Stimulated activated CD4-positive, alpha-beta T cell treated with anti-CD3 and anti-CD28 coated beads, Interleukin-12 subunit alpha, Interleukin-12 subunit beta, amount 100 ng/mL, for 48 hours (primary cell): ENCODE measurements around the gene CREG1.
A peak's percentile ranks its signal among the peaks of the same experiment; 100 is the strongest.

Experiments
- DNase-seq, 3 donors: peaks; one replicate each; pipeline ENCODE4 v3.0.0-alpha.2; 2020; ENCODE audit warnings: low read depth in 2 of 3, low spot score in 1 of 3

The CREG1 gene

GRCh38 chr1:167532964-167533824 lies 20.4 kb downstream of the CREG1 start:
- no peak for DNase-seq

- DNase-seq, result no peak
These were observed 21.2 kb downstream of the CREG1 start for GRCh38 chr1:167532375-167532774.

GRCh38 chr1:167529829-167530474 lies 23.6 kb downstream of the CREG1 start:
- no peak for DNase-seq

GRCh38 chr1:167528057-167528728 lies 25.4 kb downstream of the CREG1 start:
- DNase-seq, result no peak

- DNase-seq, result no peak
These were observed 26.7 kb downstream of the CREG1 start for GRCh38 chr1:167526667-167527383.

GRCh38 chr1:167524651-167525050 lies 28.9 kb downstream of the CREG1 start:
- no peak for DNase-seq

GRCh38 chr1:167522246-167522645 lies 31.3 kb downstream of the CREG1 start:
- no peak for DNase-seq

- no peak for DNase-seq
These were observed 32.8 kb downstream of the CREG1 start for GRCh38 chr1:167520711-167521206.

- DNase-seq, result peak in 2 of 3 donors; percentile 51 to 55
These were observed 35.2 kb downstream of the CREG1 start, which contains the start of gene CD247 for GRCh38 chr1:167518331-167518700. Gene CD247 (minus strand): TSS chr1:167518529. CDS start chr1:167518465, 64 bp downstream.

- peak; percentile 90 to 91 (median 91) for DNase-seq
These were observed 35.8 kb downstream of the CREG1 start for GRCh38 chr1:167517535-167518330.

- no peak for DNase-seq
These were observed 36.9 kb downstream of the CREG1 start for GRCh38 chr1:167516404-167517388.

GRCh38 chr1:167515893-167516321 lies 37.7 kb downstream of the CREG1 start:
- DNase-seq, result no peak

GRCh38 chr1:167515461-167515860 lies 38.1 kb downstream of the CREG1 start:
- no peak for DNase-seq

- DNase-seq, result no peak
These were observed 39.3 kb downstream of the CREG1 start for GRCh38 chr1:167514288-167514687.

GRCh38 chr1:167512046-167512654 lies 41.4 kb downstream of the CREG1 start:
- DNase-seq, result no peak

GRCh38 chr1:167511374-167511986 lies 42.1 kb downstream of the CREG1 start:
- no peak for DNase-seq

- no peak for DNase-seq
These were observed 42.7 kb downstream of the CREG1 start for GRCh38 chr1:167510881-167511280.

- DNase-seq, result no peak
These were observed 43.3 kb downstream of the CREG1 start for GRCh38 chr1:167510244-167510643.
